ENCODE results near the gene PRKCB.

DNA sequence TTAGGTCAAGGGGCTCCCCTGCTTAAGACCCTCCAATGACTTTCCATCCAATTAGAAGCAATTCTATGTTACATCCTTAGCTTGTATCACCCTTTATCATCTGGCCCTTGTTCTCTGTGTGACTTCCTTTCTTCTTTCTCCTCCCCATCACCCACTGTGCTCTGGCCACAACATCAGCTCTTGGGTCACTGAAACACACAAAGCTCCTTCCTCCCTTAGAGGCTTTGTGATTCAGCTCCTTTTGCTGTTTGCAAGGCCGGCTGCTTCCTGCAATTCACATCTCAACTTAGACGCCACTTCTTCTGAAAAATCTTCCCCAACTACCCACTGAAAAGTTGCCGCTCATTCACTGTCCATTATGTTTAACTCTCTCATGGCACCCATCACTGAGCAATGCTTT lies 289.4 kb downstream of the PRKCB start:
- TF ChIP-seq, protein P1, sequence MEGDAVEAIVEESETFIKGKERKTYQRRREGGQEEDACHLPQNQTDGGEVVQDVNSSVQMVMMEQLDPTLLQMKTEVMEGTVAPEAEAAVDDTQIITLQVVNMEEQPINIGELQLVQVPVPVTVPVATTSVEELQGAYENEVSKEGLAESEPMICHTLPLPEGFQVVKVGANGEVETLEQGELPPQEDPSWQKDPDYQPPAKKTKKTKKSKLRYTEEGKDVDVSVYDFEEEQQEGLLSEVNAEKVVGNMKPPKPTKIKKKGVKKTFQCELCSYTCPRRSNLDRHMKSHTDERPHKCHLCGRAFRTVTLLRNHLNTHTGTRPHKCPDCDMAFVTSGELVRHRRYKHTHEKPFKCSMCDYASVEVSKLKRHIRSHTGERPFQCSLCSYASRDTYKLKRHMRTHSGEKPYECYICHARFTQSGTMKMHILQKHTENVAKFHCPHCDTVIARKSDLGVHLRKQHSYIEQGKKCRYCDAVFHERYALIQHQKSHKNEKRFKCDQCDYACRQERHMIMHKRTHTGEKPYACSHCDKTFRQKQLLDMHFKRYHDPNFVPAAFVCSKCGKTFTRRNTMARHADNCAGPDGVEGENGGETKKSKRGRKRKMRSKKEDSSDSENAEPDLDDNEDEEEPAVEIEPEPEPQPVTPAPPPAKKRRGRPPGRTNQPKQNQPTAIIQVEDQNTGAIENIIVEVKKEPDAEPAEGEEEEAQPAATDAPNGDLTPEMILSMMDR (IDR thresholded peaks at IDR 0.05 in 4 of 5, conservative IDR thresholded peaks at IDR 0.05 in 1 of 5), result no peak
- no peak for TF ChIP-seq POLR2A (IDR thresholded peaks at IDR 0.05)

Measured in gastrocnemius medialis (tissue), 4 donors.